Central memory CD8-positive, alpha-beta T cell (primary cell): ENCODE results near the gene WWC1.

Experiments
- ATAC-seq: fragments of 150-1000 bp; cut with Tn5 transposase; replicated peaks from 2 replicates; pipeline ENCODE4 v1.10.0; 2022; ENCODE audit warnings: mild to moderate bottlenecking, moderate FRiP score, moderate number of reproducible peaks; ENCODE audit not compliant: poor library complexity, severe bottlenecking; ENCODE audit errors: extremely low read depth
- DNase-seq, 2 donors: peaks; one replicate each; pipeline ENCODE4 v3.0.0; 2021; ENCODE audit warnings: low spot score in 2 of 2
- H3K27ac Mint-ChIP-seq: one replicate; pipeline ENCODE4 v1.8.0; 2022; ENCODE audit warnings: low read depth, mild to moderate bottlenecking, moderate library complexity, mixed read lengths
- H3K27me3 Mint-ChIP-seq: one replicate; pipeline ENCODE4 v1.8.0; 2022; ENCODE audit warnings: mixed read lengths
- H3K36me3 Mint-ChIP-seq: one replicate; pipeline ENCODE4 v1.8.0; 2022; ENCODE audit warnings: mild to moderate bottlenecking, moderate library complexity, mixed read lengths; ENCODE audit not compliant: insufficient read depth
- H3K4me1 Mint-ChIP-seq: one replicate; pipeline ENCODE4 v1.8.0; 2022; ENCODE audit warnings: mixed read lengths
- H3K4me3 Mint-ChIP-seq: one replicate; pipeline ENCODE4 v1.8.0; 2022; ENCODE audit warnings: mild to moderate bottlenecking, moderate library complexity, mixed read lengths
- H3K9me3 Mint-ChIP-seq: one replicate; pipeline ENCODE4 v1.8.0; 2022; ENCODE audit warnings: mixed read lengths

The WWC1 gene

GRCh38 chr5:168353216-168353957, 61.9 kb downstream of the WWC1 start:
- H3K4me3 Mint-ChIP-seq: no peak overlapping the region
- no peak overlapping the region for H3K27ac Mint-ChIP-seq
- H3K9me3 Mint-ChIP-seq: no peaks in the 10 kb centered on the region
- peaks cover 19% of the 10 kb centered on the region for H3K27me3 Mint-ChIP-seq
- ATAC-seq: no peak
- no peak for DNase-seq
- H3K36me3 Mint-ChIP-seq: no peaks in the 10 kb centered on the region
- H3K4me1 Mint-ChIP-seq: no peaks in the 10 kb centered on the region

DNA sequence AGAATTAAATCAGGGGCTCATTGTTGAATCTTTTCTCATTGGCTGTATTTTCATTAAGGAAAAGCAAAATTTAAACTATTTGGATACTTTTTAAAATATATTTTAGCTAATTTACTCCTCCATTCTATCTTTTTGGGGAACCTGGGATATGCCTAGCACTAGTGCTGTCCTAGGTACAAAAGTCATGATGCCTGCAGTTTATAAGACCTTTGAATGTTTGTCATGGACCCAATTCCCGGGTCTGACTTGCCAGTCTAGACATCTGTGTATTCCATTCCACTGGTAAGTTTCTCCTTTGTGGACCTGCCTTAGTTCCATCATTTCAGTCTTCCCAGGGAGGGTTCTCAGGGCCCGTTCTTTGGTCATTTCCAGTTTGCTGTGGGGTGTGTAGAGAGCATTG, 63.0 kb downstream of the WWC1 start:
- no peaks in the 10 kb centered on the region for H3K36me3 Mint-ChIP-seq
- H3K9me3 Mint-ChIP-seq: no peaks in the 10 kb centered on the region
- peaks cover 8% of the 10 kb centered on the region for H3K27me3 Mint-ChIP-seq
- H3K4me1 Mint-ChIP-seq: no peaks in the 10 kb centered on the region
- no peak overlapping the region for H3K4me3 Mint-ChIP-seq
- DNase-seq (no peak), ATAC-seq (no peak)
- H3K27ac Mint-ChIP-seq: no peak overlapping the region

- H3K4me1 Mint-ChIP-seq: no peaks in the 10 kb centered on the region
- peaks cover 2% of the 10 kb centered on the region for H3K27me3 Mint-ChIP-seq
- no peak for ATAC-seq
- no peak overlapping the region for H3K4me3 Mint-ChIP-seq
- no peak overlapping the region for H3K27ac Mint-ChIP-seq
- no peaks in the 10 kb centered on the region for H3K36me3 Mint-ChIP-seq
- no peaks in the 10 kb centered on the region for H3K9me3 Mint-ChIP-seq
- no peak for DNase-seq
These were observed 64.7 kb downstream of the WWC1 start for GRCh38 chr5:168356171-168356570.

DNA sequence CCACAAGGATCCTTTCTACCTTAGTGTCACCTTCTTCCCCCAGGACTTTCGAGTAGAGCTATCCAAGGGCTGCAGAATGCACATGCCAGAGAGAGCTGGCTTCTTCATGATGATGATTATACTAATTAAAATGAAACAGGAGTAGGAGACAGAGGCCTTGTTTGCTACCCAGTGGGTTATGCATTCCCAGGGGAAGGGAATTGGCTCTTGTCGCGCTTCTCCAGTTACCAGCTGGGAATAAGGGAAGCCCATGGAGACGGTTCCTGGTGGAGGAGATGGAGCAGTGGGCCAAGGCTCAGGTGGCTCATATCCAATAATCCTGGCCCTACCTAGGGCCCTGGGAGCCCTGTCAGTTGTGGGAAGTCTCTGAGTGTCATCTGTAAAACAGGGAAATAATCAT, 65.1 kb downstream of the WWC1 start:
- Mint-ChIP-seq H3K4me3 (no peak overlapping the region), H3K27ac (no peak overlapping the region), H3K4me1 (no peaks in the 10 kb centered on the region), H3K9me3 (no peaks in the 10 kb centered on the region), H3K36me3 (no peaks in the 10 kb centered on the region), H3K27me3 (peaks cover 7% of the 10 kb centered on the region)
- DNase-seq (no peak), ATAC-seq (no peak)

DNA sequence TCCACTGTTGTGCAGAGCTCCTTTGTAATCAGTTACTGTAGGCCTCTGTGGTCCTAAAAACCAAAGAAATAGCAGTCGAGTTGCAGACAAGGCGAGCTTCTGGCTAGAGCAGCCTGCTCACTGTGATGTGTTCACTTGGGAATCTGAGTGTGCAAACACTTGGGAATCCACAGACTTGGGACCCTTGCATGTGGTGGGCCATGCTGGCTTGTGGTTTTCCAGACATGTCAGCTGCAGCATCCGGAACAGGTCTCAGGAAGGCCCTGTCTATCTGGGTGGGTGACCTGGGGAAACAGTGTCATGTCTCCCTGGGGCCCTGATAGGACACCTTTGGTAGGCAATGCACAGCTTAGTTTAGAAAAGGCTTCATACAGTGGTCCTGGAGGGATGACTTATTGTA, 66.4 kb downstream of the WWC1 start:
- no peak for DNase-seq
- Mint-ChIP-seq H3K27ac (no peak overlapping the region), H3K4me3 (no peak overlapping the region), H3K27me3 (peaks cover 13% of the 10 kb centered on the region), H3K36me3 (no peaks in the 10 kb centered on the region), H3K9me3 (no peaks in the 10 kb centered on the region), H3K4me1 (no peaks in the 10 kb centered on the region)
- ATAC-seq: no peak

DNA sequence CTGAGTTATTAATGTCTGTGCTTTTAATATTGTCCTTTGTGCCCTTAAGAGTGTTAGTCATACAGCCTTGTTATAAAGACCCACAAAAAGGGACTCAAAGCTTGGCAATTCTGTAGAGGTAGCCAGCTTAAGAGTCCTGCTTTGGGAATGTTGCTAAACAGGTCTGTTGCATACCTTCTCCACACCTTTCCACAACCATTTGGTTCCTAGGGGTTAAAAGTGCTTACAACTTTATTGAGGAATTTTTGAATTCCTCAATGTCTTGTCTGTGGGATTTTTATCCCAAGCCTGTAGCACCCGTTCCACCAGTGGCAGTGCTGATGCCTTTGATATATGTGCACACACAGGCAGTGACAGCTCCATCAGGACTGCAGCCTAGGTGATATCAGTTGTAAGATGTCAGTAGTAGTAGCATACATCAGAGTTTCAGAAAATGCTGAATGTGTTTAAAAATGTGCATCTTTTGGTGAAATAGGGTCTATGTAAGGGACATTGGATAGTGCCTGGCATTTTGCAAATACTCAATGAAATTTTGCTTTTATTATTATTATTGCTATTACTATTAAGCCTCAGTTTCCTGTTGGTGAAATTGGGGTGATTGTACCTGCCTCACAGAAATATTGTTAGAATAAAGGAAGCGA, 68.5 kb downstream of the WWC1 start:
- ATAC-seq (no peak), DNase-seq (no peak)
- Mint-ChIP-seq H3K36me3 (no peaks in the 10 kb centered on the region), H3K9me3 (no peaks in the 10 kb centered on the region), H3K27ac (no peak overlapping the region), H3K4me3 (no peak overlapping the region), H3K27me3 (peaks cover 13% of the 10 kb centered on the region), H3K4me1 (no peaks in the 10 kb centered on the region)

DNA sequence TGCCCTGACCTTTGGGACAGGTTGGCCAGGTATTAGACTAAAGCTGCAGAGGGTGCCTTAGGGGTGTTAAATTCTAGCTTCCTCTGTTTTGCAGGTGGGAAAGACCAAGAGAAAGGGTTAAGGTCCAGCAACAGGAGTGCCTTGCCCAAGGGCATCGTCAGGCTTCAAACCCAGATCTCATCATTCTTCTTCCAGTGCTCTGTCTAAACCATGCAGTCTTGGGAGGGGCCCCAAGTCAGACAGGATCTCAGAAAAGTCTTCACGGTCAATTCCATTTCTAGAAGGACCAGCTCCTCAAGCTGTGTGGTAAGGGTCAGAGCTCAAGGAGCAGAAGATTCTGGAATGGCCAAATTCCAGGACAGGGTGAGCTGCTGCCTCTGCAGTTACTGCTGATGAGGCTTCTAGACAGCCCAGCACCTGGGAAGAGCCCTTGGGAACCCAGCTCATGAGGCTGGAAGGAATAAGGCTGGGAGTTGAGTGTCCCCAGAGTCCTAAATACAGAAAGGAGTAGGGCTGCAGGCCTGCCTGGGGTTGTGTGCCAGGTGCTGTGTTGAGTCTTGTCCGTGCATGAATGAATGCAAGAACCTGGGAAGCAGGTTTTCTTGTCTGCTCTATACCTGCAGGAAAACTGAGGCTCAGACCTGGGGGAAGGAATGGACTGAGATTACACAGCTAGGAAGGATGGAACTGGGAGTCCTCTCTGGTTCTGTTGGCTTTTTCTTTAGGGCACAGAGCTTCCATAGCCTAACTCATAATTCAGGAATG, 69.3 kb downstream of the WWC1 start:
- H3K4me3 Mint-ChIP-seq: no peak overlapping the region
- no peaks in the 10 kb centered on the region for H3K9me3 Mint-ChIP-seq
- H3K27ac Mint-ChIP-seq: no peak overlapping the region
- no peaks in the 10 kb centered on the region for H3K4me1 Mint-ChIP-seq
- no peaks in the 10 kb centered on the region for H3K36me3 Mint-ChIP-seq
- peaks cover 13% of the 10 kb centered on the region for H3K27me3 Mint-ChIP-seq
- ATAC-seq (no peak), DNase-seq (no peak)

GRCh38 chr5:168362097-168362885, 70.8 kb downstream of the WWC1 start:
- DNase-seq: no peak
- Mint-ChIP-seq H3K4me1 (no peaks in the 10 kb centered on the region), H3K27me3 (peaks cover 13% of the 10 kb centered on the region), H3K36me3 (peaks cover 2% of the 10 kb centered on the region), H3K27ac (no peak overlapping the region), H3K4me3 (no peak overlapping the region), H3K9me3 (no peaks in the 10 kb centered on the region)
- no peak for ATAC-seq

DNA sequence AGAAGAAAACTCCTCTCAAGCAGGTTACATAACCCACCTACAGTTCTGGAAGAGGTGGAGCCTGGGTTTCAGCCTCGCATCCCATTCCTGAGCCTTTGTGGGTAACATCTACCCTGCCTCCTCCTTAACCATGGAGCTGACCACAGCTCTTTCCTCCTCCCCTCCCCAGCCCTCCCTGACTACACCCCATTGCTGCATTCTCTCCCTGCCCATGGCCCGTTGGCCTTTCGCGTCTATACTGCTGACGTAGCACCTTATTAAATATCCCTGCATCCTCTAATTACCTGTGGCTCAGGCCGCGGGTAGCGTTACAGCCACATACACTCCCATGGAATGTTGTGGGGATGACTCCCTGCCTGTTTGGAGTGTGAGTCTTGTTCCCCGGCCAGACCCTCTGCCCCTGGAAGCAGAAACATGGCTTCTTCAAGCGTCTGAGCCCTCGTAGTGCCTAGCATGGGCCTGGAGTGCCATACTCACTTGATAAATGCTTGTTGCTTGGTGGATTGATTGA, 72.8 kb downstream of the WWC1 start:
- Mint-ChIP-seq H3K27me3 (peaks cover 13% of the 10 kb centered on the region), H3K36me3 (peaks cover 2% of the 10 kb centered on the region), H3K27ac (no peak overlapping the region), H3K4me1 (no peaks in the 10 kb centered on the region), H3K4me3 (no peak overlapping the region), H3K9me3 (no peaks in the 10 kb centered on the region)
- ATAC-seq (no peak), DNase-seq (no peak)

GRCh38 chr5:168364750-168365550, 73.5 kb downstream of the WWC1 start:
- Mint-ChIP-seq H3K27ac (no peak overlapping the region), H3K4me1 (no peaks in the 10 kb centered on the region), H3K4me3 (no peak overlapping the region), H3K36me3 (peaks cover 2% of the 10 kb centered on the region), H3K27me3 (peaks cover 13% of the 10 kb centered on the region), H3K9me3 (no peaks in the 10 kb centered on the region)
- DNase-seq: no peak
- no peak for ATAC-seq

DNA sequence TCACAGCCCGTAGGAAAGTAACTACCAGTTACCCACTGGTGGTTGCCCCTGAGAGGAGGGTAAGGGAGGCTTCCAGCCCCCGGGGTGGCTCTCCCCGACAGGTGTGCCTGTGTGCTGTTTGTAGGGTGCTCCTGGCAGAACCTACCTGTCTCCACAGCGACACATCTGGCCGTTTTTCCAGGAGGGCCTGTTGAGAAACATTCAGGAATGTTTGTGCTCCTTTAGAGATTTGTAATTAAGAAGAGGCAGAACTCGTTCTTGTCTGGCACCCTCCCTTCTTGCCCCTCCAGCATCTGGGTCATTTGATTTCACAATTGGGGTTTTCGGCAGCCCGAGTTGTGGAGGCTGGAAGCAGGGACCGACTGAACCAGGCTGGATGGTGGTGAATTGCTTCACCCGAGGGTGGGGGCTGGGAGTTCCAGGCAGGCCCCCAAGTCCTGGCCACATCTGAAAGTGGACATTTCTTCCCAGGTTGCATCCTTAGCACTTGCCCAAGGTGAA, 74.2 kb downstream of the WWC1 start:
- H3K4me1 Mint-ChIP-seq: no peaks in the 10 kb centered on the region
- no peaks in the 10 kb centered on the region for H3K9me3 Mint-ChIP-seq
- no peak overlapping the region for H3K27ac Mint-ChIP-seq
- peaks cover 2% of the 10 kb centered on the region for H3K36me3 Mint-ChIP-seq
- no peak overlapping the region for H3K4me3 Mint-ChIP-seq
- no peak for ATAC-seq
- H3K27me3 Mint-ChIP-seq: peaks cover 13% of the 10 kb centered on the region
- no peak for DNase-seq
